Breast epithelium (tissue), 3 donors: ENCODE measurements around the gene ADAMTSL5.

Experiments
- POLR2A ChIP-seq: fragments of 450-650 bp; IDR thresholded peaks from one replicate; pipeline ENCODE4 v1.6.1; 2016; ENCODE audit warnings: antibody characterized with exemption, mild to moderate bottlenecking, moderate library complexity
- POLR2AphosphoS5 ChIP-seq, 3 donors: sonication (generic); formaldehyde crosslinking; IDR thresholded peaks; one replicate each; pipeline ENCODE4 v1.6.1; 2017; ENCODE audit warnings: antibody characterized with exemption in 3 of 3
- TF ChIP-seq, protein P1 (sequence below), 3 donors: fragments of 450-650 bp; IDR thresholded peaks; one replicate each; pipeline ENCODE4 v1.5.1; 2016 to 2017; ENCODE audit warnings: antibody characterized with exemption in 3 of 3, mild to moderate bottlenecking in 3 of 3, moderate library complexity in 3 of 3

DNA sequence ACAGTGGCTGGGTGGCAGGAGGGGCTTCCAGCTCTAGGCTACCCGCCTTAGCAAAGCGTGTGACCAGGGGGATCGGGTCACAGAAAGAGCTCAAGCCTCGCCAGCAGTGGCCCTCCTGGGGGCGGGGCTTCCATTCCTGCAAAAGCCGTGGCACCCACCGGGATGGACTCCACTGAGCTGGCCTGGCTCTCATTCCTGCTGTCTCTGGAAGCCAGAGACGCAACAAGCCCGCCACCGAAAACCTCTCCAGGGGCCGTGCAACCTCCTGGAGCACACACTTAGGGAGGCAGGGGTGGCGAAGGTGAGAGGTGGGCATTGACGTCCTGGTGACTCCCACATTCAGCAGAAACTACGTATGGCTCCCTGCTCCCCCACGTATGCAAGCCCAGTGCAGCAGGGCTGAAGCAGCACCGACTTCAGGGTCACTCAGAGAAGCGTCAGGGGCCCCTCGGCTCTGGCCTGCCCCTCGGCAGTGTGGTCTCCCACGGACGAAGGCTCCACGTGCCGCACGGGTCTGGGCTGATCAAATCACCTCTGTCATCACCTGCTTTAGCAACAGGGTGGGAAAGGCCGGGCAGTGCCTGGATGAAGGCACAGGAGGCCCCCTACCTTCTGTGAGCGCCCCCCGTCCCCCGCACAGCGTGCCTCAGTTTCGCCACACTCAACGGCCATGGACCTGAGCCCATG is 36.9 kb downstream of the ADAMTSL5 start:
- TF ChIP-seq POLR2A, result no peak
- TF ChIP-seq, protein P1, sequence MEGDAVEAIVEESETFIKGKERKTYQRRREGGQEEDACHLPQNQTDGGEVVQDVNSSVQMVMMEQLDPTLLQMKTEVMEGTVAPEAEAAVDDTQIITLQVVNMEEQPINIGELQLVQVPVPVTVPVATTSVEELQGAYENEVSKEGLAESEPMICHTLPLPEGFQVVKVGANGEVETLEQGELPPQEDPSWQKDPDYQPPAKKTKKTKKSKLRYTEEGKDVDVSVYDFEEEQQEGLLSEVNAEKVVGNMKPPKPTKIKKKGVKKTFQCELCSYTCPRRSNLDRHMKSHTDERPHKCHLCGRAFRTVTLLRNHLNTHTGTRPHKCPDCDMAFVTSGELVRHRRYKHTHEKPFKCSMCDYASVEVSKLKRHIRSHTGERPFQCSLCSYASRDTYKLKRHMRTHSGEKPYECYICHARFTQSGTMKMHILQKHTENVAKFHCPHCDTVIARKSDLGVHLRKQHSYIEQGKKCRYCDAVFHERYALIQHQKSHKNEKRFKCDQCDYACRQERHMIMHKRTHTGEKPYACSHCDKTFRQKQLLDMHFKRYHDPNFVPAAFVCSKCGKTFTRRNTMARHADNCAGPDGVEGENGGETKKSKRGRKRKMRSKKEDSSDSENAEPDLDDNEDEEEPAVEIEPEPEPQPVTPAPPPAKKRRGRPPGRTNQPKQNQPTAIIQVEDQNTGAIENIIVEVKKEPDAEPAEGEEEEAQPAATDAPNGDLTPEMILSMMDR (IDR thresholded peaks at IDR 0.05), result no peak
- no peak for TF ChIP-seq POLR2AphosphoS5 (IDR thresholded peaks at IDR 0.05)
